ENCODE measurements around the gene ENPP6. TPM values are rescaled to one million over a fixed set of nuclear protein-coding genes. Genes with fewer than 3 reads are reported as not detected.
A peak's percentile ranks its signal among the peaks of the same experiment; 100 is the strongest.

Gene ENPP6
- total and polyA plus RNA-seq, 2 experiments from 2014 or later: 0.11 TPM; not detected in 1

- no peak for TF ChIP-seq CREB1 (CRISPR knock-in tag; IDR thresholded peaks at IDR 0.05; ENCODE audit: low read depth)
- no peak for TF ChIP-seq REST (IDR thresholded peaks at IDR 0.05; ENCODE audit: unreplicated experiment)
Measured at GRCh38 chr4:184099000-184099399, 118.7 kb downstream of the ENPP6 start (continued).

GRCh38 chr4:184097815-184098214 lies 119.9 kb downstream of the ENPP6 start:
- Mint-ChIP-seq H3K36me3 (ENCODE audit: low read depth) (no peaks in the 10 kb centered on the region; the same call in 2 of the 3 replicates), H3K27me3 (ENCODE audit: insufficient read depth, low read depth, poor library complexity) (peaks cover 8% of the 10 kb centered on the region), H3K4me3 (peak overlapping the region; percentile 54; the same call in 1 of the 3 replicates), H3K9me3 (no peaks in the 10 kb centered on the region; the same call in 2 of the 3 replicates), H3K4me1 (peaks cover 15% of the 10 kb centered on the region; the same call in 2 of the 3 replicates), H3K27ac (no peak overlapping the region)
- no peaks in the 10 kb centered on the region for H3K79me2 ChIP-seq (replicated peaks; ENCODE audit: insufficient read depth)
- no peaks in the 10 kb centered on the region; the same call in 1 of the 2 replicates for H3K4me1 ChIP-seq (ENCODE audit: insufficient read depth)
- H3K4me2 ChIP-seq: peak overlapping the region; percentile 56; the same call in 1 of the 2 replicates
- no peaks in the 10 kb centered on the region for H3K9me2 ChIP-seq (ENCODE audit: insufficient read depth)
- ATAC-seq: no peak
- H2AFZ ChIP-seq: peak overlapping the region; percentile 86
- no peaks in the 10 kb centered on the region for H3K36me3 ChIP-seq (ENCODE audit: insufficient read depth)
- no peaks in the 10 kb centered on the region for H3F3A ChIP-seq (replicated peaks; ENCODE audit: low read depth)
- no peaks in the 10 kb centered on the region for H3K27me3 ChIP-seq (ENCODE audit: insufficient read depth)
- H3K4me3 ChIP-seq: no peak overlapping the region
- H4K20me1 ChIP-seq (replicated peaks; ENCODE audit: insufficient read depth): no peaks in the 10 kb centered on the region
- DNase-seq (ENCODE audit: low spot score): no peak
- H3K27ac ChIP-seq (ENCODE audit: low read depth): no peak overlapping the region
- TF ChIP-seq ETS1 (IDR thresholded peaks at IDR 0.05) (no peak), JUNB (IDR thresholded peaks at IDR 0.05; ENCODE audit: unreplicated experiment) (no peak), REST (IDR thresholded peaks at IDR 0.05; ENCODE audit: unreplicated experiment) (no peak), EZH2phosphoT487 (IDR thresholded peaks at IDR 0.05; ENCODE audit: unreplicated experiment) (no peak), ZNF462 (CRISPR knock-in tag; IDR thresholded peaks at IDR 0.05) (no peak), CREB1 (CRISPR knock-in tag; IDR thresholded peaks at IDR 0.05; ENCODE audit: low read depth) (no peak), NANOG (IDR thresholded peaks at IDR 0.05; ENCODE audit: borderline replicate concordance) (no peak)
